DND-41 (cell line): ENCODE measurements around the gene RMND5A.

Experiments
- CTCF ChIP-seq: IDR thresholded peaks from 2 replicates; pipeline ENCODE4 v1.5.1; 2012; ENCODE audit warnings: borderline replicate concordance, low read length, moderate library complexity, mild to moderate bottlenecking; ENCODE audit not compliant: poor library complexity, severe bottlenecking; ENCODE audit errors: extremely low read depth
- EZH2 ChIP-seq: IDR thresholded peaks from 3 replicates; pipeline ENCODE4 v1.6.1; 2012; ENCODE audit warnings: borderline replicate concordance, low read depth, mild to moderate bottlenecking, moderate library complexity, low read length, inconsistent platforms; ENCODE audit not compliant: severe bottlenecking

DNA sequence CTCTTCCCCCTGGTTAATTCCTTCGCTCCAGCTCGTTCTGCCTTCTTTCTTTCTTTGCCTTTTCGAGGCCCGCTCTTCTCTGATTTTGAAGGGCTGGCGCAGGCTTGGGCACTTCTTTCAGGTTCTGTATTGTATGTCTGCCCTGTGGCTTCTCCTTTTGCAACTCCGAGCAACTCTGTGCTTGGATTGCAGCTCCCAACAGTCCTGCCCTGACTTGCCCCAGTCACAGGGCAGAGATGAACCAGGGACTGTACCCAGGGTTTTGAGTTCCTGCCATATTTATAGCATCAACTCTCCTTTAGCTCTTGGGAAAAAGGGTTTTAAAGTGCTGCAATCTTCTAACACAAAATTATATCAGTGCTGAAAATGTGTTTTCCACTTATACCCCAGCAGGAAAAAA is 101.8 kb downstream of the RMND5A start:
- no peak for TF ChIP-seq CTCF
- no peak for TF ChIP-seq EZH2
